ENCODE data around the gene MTOR.
"Not testable (repeated sequence)": the region's sequence is repeated elsewhere in the genome, so short reads cannot be mapped to it uniquely, and the experiment has no call there.

MTOR gene

GRCh38 chr1:11125931-11126330 lies 136.4 kb downstream of the MTOR start:
- in situ Hi-C loops (cut with MboI; ENCODE audit: low sequenced_read_pairs): no loop called here

- in situ Hi-C loops (cut with MboI; ENCODE audit: low sequenced_read_pairs): no loop called here
Observed at GRCh38 chr1:11124965-11125364, 137.4 kb downstream of the MTOR start.

- in situ Hi-C loops (cut with MboI; ENCODE audit: low sequenced_read_pairs): no loop called here
Observed at GRCh38 chr1:11116318-11116717, 146.0 kb downstream of the MTOR start.

DNA sequence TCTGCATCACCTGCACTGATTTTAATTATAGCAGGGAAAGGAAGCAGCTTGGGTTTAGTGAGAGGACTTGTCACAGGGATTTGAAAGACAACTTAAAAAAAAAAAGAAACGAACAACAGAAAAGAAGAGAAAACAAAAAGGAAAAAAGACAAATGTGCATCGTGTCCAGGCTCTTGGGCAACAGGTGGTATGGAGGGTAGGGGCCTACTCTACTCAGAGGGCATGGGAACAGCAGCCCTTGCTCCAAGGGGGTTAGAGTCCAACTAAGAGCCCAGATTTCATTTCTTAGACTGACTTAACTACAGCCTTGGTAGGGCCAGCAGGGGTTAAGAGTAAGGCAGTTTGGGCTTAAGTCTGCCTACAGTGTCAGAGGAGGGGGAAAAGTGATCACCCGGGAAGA lies 147.4 kb downstream of the MTOR start:
- in situ Hi-C loops (cut with MboI; ENCODE audit: low sequenced_read_pairs): no loop called here

DNA sequence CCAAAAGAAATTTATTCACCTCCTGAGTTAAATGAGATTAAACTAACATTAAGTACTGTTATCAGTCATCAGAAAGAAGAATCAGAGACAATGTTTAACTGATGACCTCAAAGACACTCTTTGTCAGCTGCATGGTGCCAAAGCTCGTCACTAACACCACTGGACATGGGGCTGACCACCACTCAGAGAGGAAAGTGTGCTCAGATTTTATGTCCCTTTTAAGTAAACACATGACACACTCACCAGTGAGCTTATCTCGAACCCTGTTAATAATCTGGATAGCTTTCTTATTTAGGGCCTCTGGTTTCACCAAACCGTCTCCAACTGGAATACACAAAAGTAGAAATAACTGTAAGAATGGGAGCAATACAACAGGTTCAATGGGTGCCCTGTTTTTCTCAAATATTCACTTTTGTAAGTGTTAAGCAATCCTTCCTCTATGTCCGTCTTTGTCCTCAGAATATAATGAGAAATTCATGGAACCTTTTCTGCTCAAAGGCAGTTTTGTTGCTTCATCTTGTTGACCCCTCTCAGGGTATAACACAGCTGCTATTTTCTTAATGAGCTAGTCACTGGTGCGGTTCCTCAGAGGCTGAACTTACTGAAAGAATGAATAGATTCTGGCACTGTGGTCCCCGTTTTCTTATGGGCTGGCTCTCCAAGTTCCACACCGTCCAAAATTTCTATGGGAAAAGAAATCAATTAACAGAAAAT lies 153.1 kb downstream of the MTOR start:
- in situ Hi-C loops (cut with MboI; ENCODE audit: low sequenced_read_pairs): no loop called here

DNA sequence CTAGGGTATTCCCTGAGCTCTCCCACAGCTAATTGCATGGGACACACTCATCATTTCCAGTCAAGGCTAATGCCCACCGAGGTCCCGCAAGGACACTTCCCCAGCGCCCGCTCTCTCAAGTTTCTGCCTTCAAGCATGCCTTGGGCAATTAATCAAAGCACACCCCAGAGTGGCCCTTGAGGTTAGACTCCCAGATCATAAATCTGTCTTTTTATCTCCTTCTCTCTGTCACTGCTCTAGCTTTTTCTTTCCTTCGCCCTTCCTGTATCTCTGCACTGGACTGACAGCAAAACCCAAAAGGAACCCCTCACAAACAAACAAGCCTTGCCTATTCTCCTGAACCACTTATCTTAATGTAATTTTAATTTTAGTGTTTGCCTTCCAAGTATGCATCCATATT lies 154.8 kb downstream of the MTOR start:
- in situ Hi-C loops (cut with MboI; ENCODE audit: low sequenced_read_pairs): no loop called here

DNA sequence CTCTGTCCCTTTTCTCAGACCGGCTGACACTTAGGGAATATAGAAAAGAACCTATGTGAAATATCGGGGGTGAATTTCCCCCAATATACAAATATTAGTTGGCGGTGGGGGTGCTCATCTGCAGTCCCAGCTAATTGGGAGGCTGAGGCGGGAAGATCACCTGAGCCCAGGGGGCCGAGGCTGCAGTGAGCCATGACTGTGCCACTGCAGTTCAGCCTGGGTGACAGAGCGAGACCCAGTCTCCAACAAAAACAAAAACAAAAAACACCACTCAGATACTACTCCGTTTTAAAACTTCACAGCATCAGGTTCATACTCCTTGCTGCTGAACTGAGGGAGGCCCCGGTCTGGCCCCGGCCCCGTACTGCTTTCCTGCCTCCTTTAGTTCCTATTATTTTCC lies 156.8 kb downstream of the MTOR start:
- in situ Hi-C loops (cut with MboI; ENCODE audit: low sequenced_read_pairs): no loop called here

- in situ Hi-C loops (cut with MboI; ENCODE audit: low sequenced_read_pairs): no loop called here
Observed at GRCh38 chr1:11101347-11101746, 161.0 kb downstream of the MTOR start.

DNA sequence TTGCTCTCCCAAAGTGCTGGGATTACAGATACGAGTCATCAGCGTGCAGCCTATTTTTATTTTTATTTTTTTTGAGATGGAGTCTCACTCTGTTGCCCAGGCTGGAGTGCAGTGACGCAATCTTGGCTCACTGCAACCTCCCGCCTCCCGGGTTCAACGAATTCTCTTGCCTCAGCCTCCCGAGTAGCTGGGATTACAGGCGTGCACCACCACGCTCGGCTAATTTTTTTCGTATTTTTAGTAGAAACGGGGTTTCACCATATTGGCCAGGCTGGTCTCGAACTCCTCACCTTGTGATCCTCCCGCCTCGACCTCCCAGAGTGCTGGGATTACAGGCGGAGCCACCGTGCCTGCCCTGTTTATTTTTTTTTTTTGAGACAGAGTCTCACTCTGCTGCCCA lies 161.5 kb downstream of the MTOR start:
- in situ Hi-C loops (cut with MboI; ENCODE audit: low sequenced_read_pairs): not testable (repeated sequence)

DNA sequence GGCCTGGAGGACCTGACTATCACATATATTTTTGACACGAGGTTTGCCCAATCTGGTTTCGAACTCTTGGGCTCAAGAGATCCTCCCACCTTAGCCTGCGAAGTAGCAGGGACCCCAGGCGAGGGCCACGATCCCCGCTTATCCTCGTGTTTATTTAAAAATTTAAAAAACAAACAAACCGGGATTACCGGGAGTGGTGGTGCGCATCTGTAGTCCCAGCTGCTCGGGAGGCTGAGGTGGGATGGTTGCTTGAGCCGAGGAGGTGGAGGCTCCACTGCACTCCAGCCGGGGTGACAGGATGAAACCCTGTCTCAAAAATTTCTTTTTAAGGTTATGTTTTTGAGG lies 162.2 kb downstream of the MTOR start:
- in situ Hi-C loops (cut with MboI; ENCODE audit: low sequenced_read_pairs): no loop called here

- in situ Hi-C loops (cut with MboI; ENCODE audit: low sequenced_read_pairs): no loop called here
Observed at GRCh38 chr1:11099310-11100148, 162.8 kb downstream of the MTOR start, which contains the start of gene EXOSC10. Gene EXOSC10, minus strand, starts transcription at chr1:11099869. Its CDS starts 38 bp downstream, at chr1:11099831.

GRCh38 chr1:11098931-11099309 lies 163.4 kb downstream of the MTOR start:
- in situ Hi-C loops (cut with MboI; ENCODE audit: low sequenced_read_pairs): no loop called here

- in situ Hi-C loops (cut with MboI; ENCODE audit: low sequenced_read_pairs): not testable (repeated sequence)
Observed at GRCh38 chr1:11083784-11084183, 178.6 kb downstream of the MTOR start.

DNA sequence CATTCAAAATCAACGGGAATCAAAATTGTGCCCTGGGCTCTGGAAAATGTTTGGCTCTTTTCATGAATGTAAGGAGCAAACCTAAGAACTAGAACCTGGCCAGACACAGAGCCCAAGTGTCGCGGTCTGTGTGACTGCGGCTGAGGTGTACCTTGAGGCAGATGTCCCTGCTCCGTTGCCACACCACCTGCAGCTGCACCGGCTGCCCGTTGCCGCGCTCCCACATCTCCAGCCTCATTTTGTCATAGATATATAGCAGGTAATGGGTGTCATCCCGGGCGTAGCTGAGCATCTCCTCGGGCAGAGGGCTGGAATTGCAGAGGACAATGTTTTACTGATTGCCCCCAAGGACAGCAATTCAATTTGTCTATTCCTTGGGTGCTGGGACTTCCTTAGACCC lies 181.4 kb downstream of the MTOR start:
- in situ Hi-C loops (cut with MboI; ENCODE audit: low sequenced_read_pairs): no loop called here

GRCh38 chr1:11078631-11079030 lies 183.7 kb downstream of the MTOR start:
- in situ Hi-C loops (cut with MboI; ENCODE audit: low sequenced_read_pairs): no loop called here

DNA sequence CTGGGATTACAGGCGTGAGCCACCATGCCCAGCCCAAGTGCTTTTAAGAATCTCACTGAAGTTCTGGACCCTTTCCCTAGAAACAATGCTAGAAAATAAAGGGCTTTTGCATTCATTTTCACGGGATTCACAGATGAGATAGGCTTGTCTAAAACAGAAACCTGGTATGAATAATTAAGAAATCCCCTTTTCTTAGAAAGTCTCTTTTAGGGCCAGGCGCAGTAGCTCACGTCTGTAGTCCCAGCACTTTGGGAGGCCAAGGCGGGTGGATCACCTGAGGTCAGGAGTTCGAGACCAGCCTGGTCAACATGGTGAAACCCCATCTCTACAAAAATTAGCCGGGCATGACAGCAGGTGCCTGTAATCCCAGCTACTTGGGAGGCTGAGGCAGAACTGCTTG lies 189.0 kb downstream of the MTOR start:
- in situ Hi-C loops (cut with MboI; ENCODE audit: low sequenced_read_pairs): not testable (repeated sequence)

GRCh38 chr1:11072216-11072917 lies 190.0 kb downstream of the MTOR start:
- in situ Hi-C loops (cut with MboI; ENCODE audit: low sequenced_read_pairs): no loop called here

- in situ Hi-C loops (cut with MboI; ENCODE audit: low sequenced_read_pairs): no loop called here
Observed at GRCh38 chr1:11071463-11072215, 190.7 kb downstream of the MTOR start.

- in situ Hi-C loops (cut with MboI; ENCODE audit: low sequenced_read_pairs): no loop called here
Observed at GRCh38 chr1:11070876-11071275, 191.5 kb downstream of the MTOR start.

DNA sequence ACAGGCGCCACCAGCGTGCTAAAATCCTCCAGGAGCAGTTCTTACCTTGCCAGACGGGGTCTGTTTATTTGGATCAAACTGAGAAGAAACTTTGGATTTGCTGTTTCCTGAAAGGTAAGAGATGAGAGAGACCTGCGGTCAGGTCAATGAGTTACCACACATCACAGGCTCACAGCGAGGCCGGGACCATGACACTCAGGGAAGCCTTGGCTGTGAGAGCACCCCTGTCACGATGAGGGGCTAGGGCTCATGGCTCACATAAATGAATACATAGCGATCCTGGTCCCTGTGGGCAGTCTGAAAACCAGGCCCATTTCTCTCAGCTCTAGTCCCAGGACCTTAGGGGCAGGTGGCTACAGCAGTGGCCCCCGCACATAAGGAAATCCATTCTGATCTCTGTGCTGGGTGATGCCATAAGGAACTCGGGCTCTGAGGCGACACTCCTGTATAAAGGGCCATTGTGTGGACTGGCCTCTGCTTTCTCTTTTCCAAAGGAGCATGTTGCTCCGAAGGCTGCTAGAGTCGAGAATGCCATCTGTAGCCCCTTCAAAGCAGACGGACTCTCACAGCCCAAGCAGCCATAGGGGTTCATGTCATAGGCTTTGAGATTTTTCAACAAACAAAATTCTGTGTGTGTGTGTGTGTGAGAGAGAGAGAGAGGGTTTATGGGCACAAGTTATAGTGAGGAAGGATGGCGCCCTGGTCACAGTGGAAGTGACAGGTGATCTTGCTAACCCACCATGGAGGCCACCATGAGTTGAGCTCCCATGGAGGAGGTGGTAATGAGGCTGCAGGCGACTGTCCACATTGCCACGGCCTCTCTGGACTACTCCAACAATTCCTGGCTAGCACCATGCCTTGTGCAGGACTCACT lies 193.5 kb downstream of the MTOR start:
- in situ Hi-C loops (cut with MboI; ENCODE audit: low sequenced_read_pairs): no loop called here
